ENCODE data around the gene CDH13.

Gene CDH13

GRCh38 chr16:82650804-82651203 lies 24.0 kb downstream of the CDH13 start:
- no peak overlapping the region for H3K9ac ChIP-seq (ENCODE audit: insufficient read length)
- H3K27ac ChIP-seq: no peak overlapping the region
- no peak for TF ChIP-seq EZH2 (IDR thresholded peaks at IDR 0.05)
- TF ChIP-seq FOXP2 (optimal IDR thresholded peaks at IDR 0.05; ENCODE audit: control extremely low read depth, extremely low read length, insufficient read depth): no peak
- TF ChIP-seq POLR2AphosphoS5 (IDR thresholded peaks at IDR 0.05; ENCODE audit: borderline replicate concordance, low read depth, low read length): no peak
- H3K4me3 ChIP-seq: no peak overlapping the region
- H3K36me3 ChIP-seq (ENCODE audit: insufficient read depth, low read length): no peaks in the 10 kb centered on the region
- no peak for DNase-seq (ENCODE audit: low read depth, low spot score)
- H3K9me3 ChIP-seq (ENCODE audit: low read depth, low read length): no peaks in the 10 kb centered on the region

DNA sequence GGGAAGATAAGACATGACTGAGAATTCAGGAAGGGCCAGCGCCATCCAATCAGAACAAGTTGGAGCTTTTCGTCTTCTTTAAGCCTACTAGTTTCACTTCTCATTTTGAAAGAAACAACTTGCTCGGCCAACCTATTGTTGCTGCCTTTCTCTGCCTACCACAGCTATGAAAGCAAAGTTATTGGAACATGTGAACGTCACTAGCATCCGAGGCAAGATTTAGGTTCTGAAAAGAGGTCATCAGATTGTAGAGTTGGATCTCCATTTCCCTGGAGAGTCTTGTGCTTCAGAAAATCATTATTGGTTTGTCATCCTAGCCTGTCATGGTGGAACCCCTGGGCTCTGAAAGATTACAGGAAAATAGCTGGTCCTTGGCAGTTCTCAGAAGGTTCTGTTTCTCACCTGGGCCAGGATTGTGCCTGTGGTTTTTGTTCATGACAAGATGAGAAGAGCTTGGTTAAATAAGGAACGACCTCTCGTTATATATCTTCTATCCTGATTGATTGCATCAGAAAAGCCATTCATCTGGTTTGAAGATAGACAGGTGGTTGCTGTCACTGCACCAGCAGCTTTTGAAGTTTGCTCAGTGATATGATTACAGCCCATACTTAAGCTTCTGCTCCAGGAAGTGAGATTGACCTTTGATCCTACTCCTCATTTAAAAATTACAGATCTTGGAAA lies 25.3 kb downstream of the CDH13 start:
- no peaks in the 10 kb centered on the region for H3K9me3 ChIP-seq (ENCODE audit: low read depth, low read length)
- H3K9ac ChIP-seq (ENCODE audit: insufficient read length): no peak overlapping the region
- H3K27ac ChIP-seq: no peak overlapping the region
- TF ChIP-seq EZH2 (IDR thresholded peaks at IDR 0.05): no peak
- TF ChIP-seq FOXP2 (optimal IDR thresholded peaks at IDR 0.05; ENCODE audit: control extremely low read depth, extremely low read length, insufficient read depth): no peak
- TF ChIP-seq POLR2AphosphoS5 (IDR thresholded peaks at IDR 0.05; ENCODE audit: borderline replicate concordance, low read depth, low read length): no peak
- no peak for DNase-seq (ENCODE audit: low read depth, low spot score)
- no peaks in the 10 kb centered on the region for H3K36me3 ChIP-seq (ENCODE audit: insufficient read depth, low read length)
- no peak overlapping the region for H3K4me3 ChIP-seq

DNA sequence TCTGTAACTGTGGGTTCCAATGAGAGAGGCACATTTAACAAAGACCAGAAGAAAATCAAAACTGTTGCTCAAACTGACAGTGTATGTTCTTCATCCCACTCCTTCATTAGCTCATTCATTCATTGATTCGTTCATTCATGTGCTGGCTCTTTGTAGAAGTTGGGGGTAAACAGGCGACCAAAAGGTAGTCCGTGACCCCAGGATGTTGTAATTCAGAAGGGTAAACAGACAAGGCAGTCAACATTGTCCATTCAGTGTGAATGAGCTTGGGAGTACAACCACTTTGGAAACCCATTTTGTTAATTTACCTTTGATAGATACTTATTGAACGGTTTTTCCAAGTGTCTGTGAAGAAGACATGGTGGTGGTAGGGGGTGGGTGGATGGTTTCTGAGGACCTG lies 26.1 kb downstream of the CDH13 start:
- DNase-seq (ENCODE audit: low read depth, low spot score): no peak
- no peak for TF ChIP-seq POLR2AphosphoS5 (IDR thresholded peaks at IDR 0.05; ENCODE audit: borderline replicate concordance, low read depth, low read length)
- TF ChIP-seq EZH2 (IDR thresholded peaks at IDR 0.05): no peak
- no peak for TF ChIP-seq FOXP2 (optimal IDR thresholded peaks at IDR 0.05; ENCODE audit: control extremely low read depth, extremely low read length, insufficient read depth)
- H3K4me3 ChIP-seq: no peak overlapping the region
- H3K36me3 ChIP-seq (ENCODE audit: insufficient read depth, low read length): no peaks in the 10 kb centered on the region
- H3K9me3 ChIP-seq (ENCODE audit: low read depth, low read length): no peaks in the 10 kb centered on the region
- no peak overlapping the region for H3K9ac ChIP-seq (ENCODE audit: insufficient read length)
- peak overlapping the region; percentile 90 for H3K27ac ChIP-seq

DNA sequence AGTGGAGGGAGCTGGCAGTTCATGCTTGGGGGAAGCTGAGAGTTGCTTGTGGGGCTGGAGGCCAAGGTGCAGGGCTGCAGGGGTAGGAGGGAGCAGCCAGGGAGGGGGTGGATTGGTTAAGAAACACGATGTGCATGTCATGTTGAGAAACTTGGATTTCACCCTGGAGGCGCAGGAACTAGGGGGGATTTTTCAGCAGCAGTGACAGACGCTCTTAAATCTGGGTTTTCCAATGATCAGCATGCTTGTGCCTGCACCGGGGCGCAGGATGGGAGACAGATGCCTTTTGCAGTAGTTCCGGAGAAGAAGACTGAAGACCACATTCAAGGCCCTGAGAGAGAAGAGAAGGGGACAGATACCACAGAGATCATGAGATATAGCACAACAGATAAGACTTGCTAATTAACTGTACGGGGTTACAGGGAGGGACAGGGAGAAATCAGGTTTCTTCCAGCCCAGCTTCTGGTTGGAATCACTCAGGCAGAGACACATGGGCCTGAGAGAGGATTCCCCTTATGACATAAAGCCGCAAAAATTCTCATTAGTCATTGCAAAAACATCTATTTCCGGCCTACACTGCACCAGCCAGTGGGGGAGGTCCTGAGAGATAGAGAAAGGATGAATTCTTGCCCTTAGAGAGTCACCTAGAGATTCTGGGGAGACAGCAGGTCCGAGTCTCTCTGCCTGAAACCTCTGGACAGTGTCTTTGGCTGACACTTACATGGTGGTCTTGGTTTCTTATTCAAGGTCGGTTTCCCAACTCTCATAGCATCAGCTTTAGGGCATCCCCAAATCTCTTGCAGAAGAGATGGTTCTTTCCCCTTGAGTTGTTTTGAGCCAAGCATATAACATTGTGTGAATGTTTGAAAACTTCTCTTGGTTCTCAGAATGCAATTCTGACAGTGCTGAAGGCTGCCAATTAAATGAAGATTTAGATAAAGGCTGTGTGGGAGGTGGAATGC lies 27.1 kb downstream of the CDH13 start:
- peak; percentile 57 for DNase-seq (ENCODE audit: low read depth, low spot score)
- Histone ChIP-seq H3K27ac (peak overlapping the region; percentile 90), H3K36me3 (ENCODE audit: insufficient read depth, low read length) (no peaks in the 10 kb centered on the region), H3K9me3 (ENCODE audit: low read depth, low read length) (no peaks in the 10 kb centered on the region), H3K4me3 (peak overlapping the region; percentile 38), H3K9ac (ENCODE audit: insufficient read length) (peak overlapping the region; percentile 37)
- TF ChIP-seq POLR2AphosphoS5 (IDR thresholded peaks at IDR 0.05; ENCODE audit: borderline replicate concordance, low read depth, low read length) (no peak), FOXP2 (optimal IDR thresholded peaks at IDR 0.05; ENCODE audit: control extremely low read depth, extremely low read length, insufficient read depth) (no peak)

DNA sequence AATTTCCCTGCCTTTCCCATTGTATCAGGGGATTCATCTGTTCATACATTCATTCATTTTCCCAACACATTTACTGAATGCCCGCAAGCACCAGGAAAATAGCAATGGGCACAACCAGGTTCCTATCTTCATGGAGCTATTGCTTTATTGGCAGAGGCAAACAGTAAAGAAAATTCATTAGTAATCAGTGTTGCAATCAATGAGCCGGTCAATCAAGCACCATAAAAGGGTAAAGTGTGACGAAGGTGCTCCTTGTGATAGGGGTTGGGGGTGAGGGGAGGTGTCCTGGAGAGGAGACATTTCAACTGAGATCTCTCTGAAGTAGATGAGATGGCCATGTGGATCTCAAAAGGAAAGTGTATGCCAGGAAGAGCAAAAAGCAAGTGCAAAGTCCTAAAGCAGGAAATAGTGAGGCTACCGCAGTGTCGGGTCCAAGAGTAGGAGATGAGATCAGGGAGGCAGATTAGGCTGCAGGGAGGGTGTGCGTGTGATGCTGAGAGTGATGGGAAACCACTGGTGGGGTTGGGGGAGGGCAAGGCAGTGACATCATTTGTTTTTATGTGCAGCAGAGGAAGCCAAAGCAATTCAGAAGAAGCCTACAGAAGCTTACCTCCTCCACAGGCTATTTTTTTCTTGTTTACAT lies 28.4 kb downstream of the CDH13 start:
- Histone ChIP-seq H3K4me3 (no peak overlapping the region), H3K9me3 (ENCODE audit: low read depth, low read length) (no peaks in the 10 kb centered on the region), H3K9ac (ENCODE audit: insufficient read length) (no peak overlapping the region), H3K27ac (0 out of 2 replicates have a peak overlapping the region, but pooled peaks have one; percentile 31), H3K36me3 (ENCODE audit: insufficient read depth, low read length) (no peaks in the 10 kb centered on the region)
- DNase-seq (ENCODE audit: low read depth, low spot score): no peak
- no peak for TF ChIP-seq FOXP2 (optimal IDR thresholded peaks at IDR 0.05; ENCODE audit: control extremely low read depth, extremely low read length, insufficient read depth)
- no peak for TF ChIP-seq POLR2AphosphoS5 (IDR thresholded peaks at IDR 0.05; ENCODE audit: borderline replicate concordance, low read depth, low read length)
- TF ChIP-seq EZH2 (IDR thresholded peaks at IDR 0.05): no peak

DNA sequence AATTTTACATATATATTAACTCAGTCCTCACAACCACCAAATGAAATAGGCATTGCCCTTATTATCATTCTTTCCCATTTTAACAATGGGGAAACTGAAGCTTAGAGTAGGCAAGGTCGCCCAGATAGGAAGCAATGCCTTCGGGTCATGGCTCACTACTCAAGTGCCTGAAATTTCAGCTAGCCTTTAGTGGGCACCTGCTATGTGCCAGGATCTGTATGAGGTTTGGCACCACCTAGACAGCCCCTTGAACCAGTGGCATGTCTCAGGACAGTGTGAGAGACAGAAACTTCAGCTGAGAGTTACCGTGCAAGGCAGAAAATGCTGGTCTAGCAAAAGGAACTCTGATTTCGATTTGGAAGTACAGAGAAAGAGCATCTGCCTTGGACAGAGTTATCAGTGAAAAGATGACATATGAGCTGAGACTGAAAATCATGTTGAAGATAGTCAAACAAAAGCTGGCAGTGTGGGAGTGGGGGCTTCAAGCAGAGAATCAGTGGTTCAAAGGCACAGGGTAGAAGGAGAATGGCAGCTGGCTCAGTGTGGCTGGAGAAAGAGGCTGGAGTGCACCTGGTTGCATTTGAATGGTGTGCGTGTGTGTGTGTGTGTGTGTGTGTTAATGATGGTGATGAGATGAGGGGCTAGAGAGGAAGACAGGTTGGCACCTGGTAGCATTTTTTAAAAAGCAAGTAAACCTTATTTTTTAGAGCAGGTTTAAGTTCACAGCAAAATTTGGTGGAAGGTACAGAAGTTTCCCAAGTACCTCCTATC lies 29.1 kb downstream of the CDH13 start:
- TF ChIP-seq FOXP2 (optimal IDR thresholded peaks at IDR 0.05; ENCODE audit: control extremely low read depth, extremely low read length, insufficient read depth): no peak
- TF ChIP-seq POLR2AphosphoS5 (IDR thresholded peaks at IDR 0.05; ENCODE audit: borderline replicate concordance, low read depth, low read length): no peak
- no peak for TF ChIP-seq EZH2 (IDR thresholded peaks at IDR 0.05)
- H3K27ac ChIP-seq: 0 out of 2 replicates have a peak overlapping the region, but pooled peaks have one; percentile 31
- H3K4me3 ChIP-seq: no peak overlapping the region
- no peak overlapping the region for H3K9ac ChIP-seq (ENCODE audit: insufficient read length)
- H3K36me3 ChIP-seq (ENCODE audit: insufficient read depth, low read length): no peaks in the 10 kb centered on the region
- DNase-seq (ENCODE audit: low read depth, low spot score): no peak
- no peaks in the 10 kb centered on the region for H3K9me3 ChIP-seq (ENCODE audit: low read depth, low read length)

DNA sequence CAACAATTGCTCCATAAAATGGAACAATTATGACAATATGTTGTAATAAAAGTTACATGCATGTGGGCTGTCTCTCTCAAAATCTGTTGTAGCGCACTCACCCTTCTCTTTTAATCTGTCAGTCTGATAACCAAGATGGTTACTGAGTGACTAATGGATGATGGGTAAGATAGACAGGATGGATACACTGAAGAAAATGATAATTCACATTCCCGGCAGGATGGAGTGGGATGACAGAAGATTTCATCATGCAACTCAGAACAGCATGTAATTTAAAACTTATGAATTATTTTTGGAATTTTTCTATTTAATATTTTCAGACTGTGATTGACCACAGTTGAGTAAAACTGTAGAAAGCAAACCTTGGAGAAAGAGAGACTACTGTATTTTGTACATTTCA lies 30.5 kb downstream of the CDH13 start:
- Histone ChIP-seq H3K27ac (peak overlapping the region; percentile 19; the same call in 1 of the 2 replicates), H3K9me3 (ENCODE audit: low read depth, low read length) (no peaks in the 10 kb centered on the region), H3K9ac (ENCODE audit: insufficient read length) (no peak overlapping the region), H3K4me3 (no peak overlapping the region), H3K36me3 (ENCODE audit: insufficient read depth, low read length) (no peaks in the 10 kb centered on the region)
- DNase-seq (ENCODE audit: low read depth, low spot score): no peak
- TF ChIP-seq FOXP2 (optimal IDR thresholded peaks at IDR 0.05; ENCODE audit: control extremely low read depth, extremely low read length, insufficient read depth) (no peak), POLR2AphosphoS5 (IDR thresholded peaks at IDR 0.05; ENCODE audit: borderline replicate concordance, low read depth, low read length) (no peak), EZH2 (IDR thresholded peaks at IDR 0.05) (no peak)

Data from SK-N-MC (cell line).